GM21381 (cell line): ENCODE results near the gene FA2H.

Experiments used
- ATAC-seq: cut with Tn5 transposase; IDR thresholded peaks from one replicate; pipeline ENCODE4 v1.9.1; 2021; ENCODE audit warnings: mild to moderate bottlenecking, moderate library complexity; ENCODE audit not compliant: unreplicated experiment

FA2H gene

GRCh38 chr16:74745109-74745615 is 29.5 kb downstream of the FA2H start:
- ATAC-seq = no peak

- no peak for ATAC-seq
These were observed 30.1 kb downstream of the FA2H start for GRCh38 chr16:74744566-74744965.

- no peak for ATAC-seq
These were observed 30.8 kb downstream of the FA2H start for GRCh38 chr16:74743668-74744299.

- no peak for ATAC-seq
These were observed 31.5 kb downstream of the FA2H start for GRCh38 chr16:74743045-74743667.

- no peak for ATAC-seq
These were observed 32.6 kb downstream of the FA2H start for GRCh38 chr16:74742051-74742481.

- no peak for ATAC-seq
These were observed 33.8 kb downstream of the FA2H start for GRCh38 chr16:74740795-74741304.

GRCh38 chr16:74739275-74739674 is 35.3 kb downstream of the FA2H start:
- ATAC-seq = no peak

GRCh38 chr16:74738816-74739215 is 35.8 kb downstream of the FA2H start:
- ATAC-seq = no peak

- ATAC-seq = no peak
These were observed 36.5 kb downstream of the FA2H start for GRCh38 chr16:74738113-74738541.

GRCh38 chr16:74737521-74737920 is 37.1 kb downstream of the FA2H start:
- ATAC-seq = no peak

GRCh38 chr16:74736531-74737157 is 38.0 kb downstream of the FA2H start:
- no peak for ATAC-seq

- no peak for ATAC-seq
These were observed 39.1 kb downstream of the FA2H start for GRCh38 chr16:74735554-74735953.

- no peak for ATAC-seq
These were observed 39.5 kb downstream of the FA2H start for GRCh38 chr16:74735162-74735452.

GRCh38 chr16:74734361-74735161 is 40.1 kb downstream of the FA2H start:
- ATAC-seq = no peak

GRCh38 chr16:74732707-74733350 is 41.8 kb downstream of the FA2H start:
- ATAC-seq = no peak

GRCh38 chr16:74731853-74732477 is 42.7 kb downstream of the FA2H start:
- no peak for ATAC-seq

- ATAC-seq = no peak
These were observed 44.6 kb downstream of the FA2H start for GRCh38 chr16:74729783-74730683.

- no peak for ATAC-seq
These were observed 46.7 kb downstream of the FA2H start for GRCh38 chr16:74727903-74728302.

GRCh38 chr16:74726716-74727115 is 47.9 kb downstream of the FA2H start:
- ATAC-seq = no peak
